Mucosa of stomach (tissue), 1 donor: ENCODE results near the gene PTPRD.

Experiments
- H3K27me3 ChIP-seq: one replicate; pipeline ENCODE4 v1.7.0; 2013; ENCODE audit warnings: mild to moderate bottlenecking, low read length; ENCODE audit not compliant: control insufficient read depth, insufficient read depth
- H3K36me3 ChIP-seq: one replicate; pipeline ENCODE4 v1.7.0; 2013; ENCODE audit warnings: low read length; ENCODE audit not compliant: control insufficient read depth, insufficient read depth
- H3K4me1 ChIP-seq: one replicate; pipeline ENCODE4 v1.7.0; 2013; ENCODE audit warnings: mild to moderate bottlenecking, low read length; ENCODE audit not compliant: control insufficient read depth, insufficient read depth
- H3K4me3 ChIP-seq: one replicate; pipeline ENCODE4 v1.7.0; 2013; ENCODE audit warnings: low read length
- H3K9ac ChIP-seq: one replicate; pipeline ENCODE4 v1.7.0; 2013; ENCODE audit warnings: mild to moderate bottlenecking, low read length, moderate library complexity
- H3K9me3 ChIP-seq: one replicate; pipeline ENCODE4 v1.7.0; 2013; ENCODE audit warnings: mild to moderate bottlenecking, low read length, moderate library complexity; ENCODE audit not compliant: control insufficient read depth
- donor health status: Pancreatic carcinoma.

Gene PTPRD

DNA sequence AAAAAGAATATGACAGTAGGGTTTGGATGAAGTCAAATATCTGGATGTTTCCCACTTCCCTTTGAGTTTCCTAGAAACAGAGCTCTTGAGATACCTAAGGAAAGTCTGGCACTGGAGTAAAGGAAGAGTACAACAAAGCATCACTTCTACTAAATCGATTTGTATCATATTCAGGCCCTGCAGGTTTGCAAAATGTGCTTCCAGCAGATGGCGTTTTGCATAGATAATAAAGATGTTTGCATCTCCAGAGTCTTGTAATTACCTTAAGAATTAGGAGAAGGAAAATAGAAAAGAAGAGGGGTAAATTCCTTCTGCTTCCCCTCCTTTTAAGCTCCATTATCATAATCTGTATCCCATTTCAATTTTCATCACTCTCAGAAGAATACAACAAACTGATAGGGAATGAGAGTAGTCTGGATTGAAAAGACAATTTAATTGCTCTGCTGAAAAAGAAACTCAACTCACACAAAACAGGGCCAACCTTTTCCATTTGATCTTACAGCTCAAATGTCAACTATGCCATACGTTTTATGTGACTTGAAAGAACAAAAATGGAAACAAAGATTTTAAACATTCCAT lies 380.4 kb downstream of the PTPRD start:
- Histone ChIP-seq H3K9me3 (no peaks in the 10 kb centered on the region), H3K27me3 (no peaks in the 10 kb centered on the region), H3K4me3 (no peak overlapping the region), H3K4me1 (peaks cover 10% of the 10 kb centered on the region), H3K36me3 (no peaks in the 10 kb centered on the region), H3K9ac (no peak overlapping the region)

DNA sequence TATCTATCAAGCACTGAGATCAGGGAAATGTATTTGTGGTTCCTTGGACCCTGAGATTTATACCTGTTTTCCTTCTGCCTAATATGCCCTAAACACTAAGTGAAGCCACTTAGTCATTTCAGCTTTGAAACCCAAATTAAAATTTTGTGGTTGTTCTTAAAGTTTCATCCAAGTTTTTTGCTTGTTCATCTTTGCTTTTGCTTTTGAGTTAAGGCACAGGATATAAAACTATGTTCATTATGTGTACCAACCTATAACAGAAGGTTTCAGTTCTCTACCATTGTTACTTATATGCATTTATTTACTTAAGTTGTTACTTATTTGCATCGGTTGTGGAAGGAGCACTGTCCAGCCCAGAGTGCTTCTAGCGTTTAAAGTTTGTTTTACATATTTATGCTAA lies 382.3 kb downstream of the PTPRD start:
- Histone ChIP-seq H3K4me3 (no peak overlapping the region), H3K27me3 (no peaks in the 10 kb centered on the region), H3K9ac (no peak overlapping the region), H3K4me1 (peaks cover 12% of the 10 kb centered on the region), H3K9me3 (no peaks in the 10 kb centered on the region), H3K36me3 (no peaks in the 10 kb centered on the region)

DNA sequence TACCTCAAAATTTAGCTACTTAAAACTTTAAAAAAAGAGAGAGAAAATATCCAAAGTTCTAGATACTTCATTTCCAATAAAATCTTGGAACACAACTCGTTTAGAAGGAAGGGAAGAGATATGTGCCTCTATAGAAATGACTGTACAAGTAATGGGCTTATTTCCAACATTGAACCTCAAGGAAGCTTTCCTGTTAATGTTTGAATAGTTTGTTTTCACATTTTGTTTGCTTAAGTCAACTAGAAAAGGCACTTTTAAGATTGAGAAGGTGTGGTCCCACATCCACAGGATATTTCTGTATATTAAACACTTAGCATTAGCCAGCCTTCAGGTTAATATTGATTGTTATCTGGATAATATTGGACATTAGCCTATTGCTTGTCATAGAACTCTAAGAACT lies 384.7 kb downstream of the PTPRD start:
- H3K36me3 ChIP-seq: no peaks in the 10 kb centered on the region
- H3K4me3 ChIP-seq: no peak overlapping the region
- H3K4me1 ChIP-seq: peaks cover 12% of the 10 kb centered on the region
- no peaks in the 10 kb centered on the region for H3K27me3 ChIP-seq
- H3K9ac ChIP-seq: no peak overlapping the region
- H3K9me3 ChIP-seq: no peaks in the 10 kb centered on the region

DNA sequence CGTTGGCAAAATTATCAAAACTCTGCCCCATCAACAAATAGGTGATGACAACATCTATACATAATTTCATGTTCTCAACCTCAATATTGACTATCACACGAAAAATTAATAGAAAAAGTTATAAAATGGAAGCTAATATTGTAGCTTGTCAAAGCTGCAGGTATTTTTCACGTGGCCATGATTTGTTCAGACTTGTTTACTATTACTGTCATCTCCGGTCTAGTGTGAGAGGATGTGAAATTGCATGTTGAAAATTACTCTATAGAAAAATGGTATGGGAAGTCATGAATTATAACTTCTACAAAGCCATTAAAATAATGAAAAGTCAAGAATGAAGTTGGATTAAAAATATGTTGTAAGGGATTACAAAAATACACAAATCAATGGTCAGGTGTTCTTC lies 385.8 kb downstream of the PTPRD start:
- H3K27me3 ChIP-seq: no peaks in the 10 kb centered on the region
- H3K9me3 ChIP-seq: no peaks in the 10 kb centered on the region
- H3K36me3 ChIP-seq: no peaks in the 10 kb centered on the region
- H3K9ac ChIP-seq: no peak overlapping the region
- H3K4me1 ChIP-seq: peaks cover 12% of the 10 kb centered on the region
- no peak overlapping the region for H3K4me3 ChIP-seq

DNA sequence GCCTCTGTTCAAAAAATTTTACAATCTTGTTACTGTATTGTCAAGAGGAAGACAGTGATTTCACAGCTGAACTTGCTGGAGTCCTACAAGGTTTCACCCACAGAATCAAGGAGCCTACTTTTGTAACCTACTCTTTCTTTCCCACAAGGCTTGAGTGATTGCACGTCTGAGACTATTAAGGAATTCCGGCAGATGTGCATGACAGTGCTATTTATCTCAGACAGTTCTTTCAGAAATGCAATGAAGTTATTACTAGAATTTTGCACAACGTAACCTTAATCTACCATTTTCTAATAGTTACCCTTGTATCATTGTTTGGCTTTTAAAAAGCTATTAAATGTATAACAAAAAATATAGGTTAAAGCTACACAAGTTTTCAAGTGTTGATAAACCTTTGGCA lies 400.1 kb downstream of the PTPRD start:
- Histone ChIP-seq H3K9me3 (no peaks in the 10 kb centered on the region), H3K4me1 (no peaks in the 10 kb centered on the region), H3K36me3 (no peaks in the 10 kb centered on the region), H3K4me3 (no peak overlapping the region), H3K27me3 (no peaks in the 10 kb centered on the region), H3K9ac (no peak overlapping the region)

DNA sequence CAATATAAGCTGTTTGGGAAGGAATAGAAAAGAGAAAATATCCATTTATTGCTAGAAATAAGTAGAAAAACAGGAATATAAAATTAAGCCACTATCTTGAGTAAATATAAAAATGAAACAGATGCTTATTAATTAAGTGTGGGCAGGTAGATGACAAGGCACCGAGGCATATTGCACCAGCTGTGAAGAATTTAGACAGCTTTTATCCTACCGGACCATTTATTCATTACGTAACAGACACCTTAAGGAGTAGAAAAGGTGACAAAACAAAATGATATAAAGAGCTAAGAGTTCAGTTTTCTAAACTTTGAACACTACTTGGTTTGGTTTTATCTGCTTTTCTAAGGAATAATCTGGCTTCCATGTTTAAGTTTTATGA lies 404.1 kb downstream of the PTPRD start:
- H3K4me3 ChIP-seq: no peak overlapping the region
- no peaks in the 10 kb centered on the region for H3K27me3 ChIP-seq
- H3K4me1 ChIP-seq: no peaks in the 10 kb centered on the region
- H3K9ac ChIP-seq: no peak overlapping the region
- no peaks in the 10 kb centered on the region for H3K9me3 ChIP-seq
- no peaks in the 10 kb centered on the region for H3K36me3 ChIP-seq

DNA sequence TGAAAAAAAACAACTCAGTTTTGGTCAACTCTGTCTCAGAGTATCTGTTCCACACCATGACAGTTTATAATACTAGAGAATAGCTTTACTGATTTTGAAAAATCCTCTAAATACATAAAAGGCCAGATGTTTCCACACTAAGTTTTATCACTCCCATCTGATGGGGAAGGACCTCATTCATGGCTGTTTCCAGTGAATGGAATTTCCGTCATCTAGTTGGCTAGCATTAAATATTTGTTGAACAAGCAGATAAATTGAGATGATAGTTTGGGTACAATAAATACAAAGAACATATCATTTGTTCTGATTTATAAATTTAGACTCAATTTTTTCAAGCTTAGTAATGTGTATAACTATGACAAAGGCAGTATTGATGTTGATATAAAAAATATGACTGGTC lies 408.5 kb downstream of the PTPRD start:
- Histone ChIP-seq H3K4me3 (no peak overlapping the region), H3K36me3 (no peaks in the 10 kb centered on the region), H3K9me3 (no peaks in the 10 kb centered on the region), H3K9ac (no peak overlapping the region), H3K4me1 (no peaks in the 10 kb centered on the region), H3K27me3 (no peaks in the 10 kb centered on the region)

DNA sequence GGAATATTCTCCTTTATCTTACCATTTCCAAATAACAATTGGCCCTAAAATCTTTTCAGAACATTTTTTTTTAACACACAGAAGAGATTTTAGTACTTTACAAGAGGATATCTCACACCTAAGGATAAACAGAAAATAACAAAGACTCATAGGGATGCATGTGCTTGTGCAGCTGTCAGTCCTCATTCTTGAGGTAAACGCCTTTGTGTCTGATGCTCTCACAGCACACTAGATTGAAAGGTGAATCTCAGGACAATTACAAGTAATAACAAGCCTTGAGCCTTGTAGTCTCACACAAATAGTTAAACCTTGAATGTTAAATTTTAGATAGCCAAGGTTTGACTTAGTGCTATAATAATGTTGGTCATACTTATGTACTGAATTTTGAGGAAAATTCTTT lies 439.2 kb downstream of the PTPRD start:
- no peaks in the 10 kb centered on the region for H3K27me3 ChIP-seq
- H3K4me1 ChIP-seq: no peaks in the 10 kb centered on the region
- no peak overlapping the region for H3K4me3 ChIP-seq
- H3K9ac ChIP-seq: no peak overlapping the region
- no peaks in the 10 kb centered on the region for H3K9me3 ChIP-seq
- no peaks in the 10 kb centered on the region for H3K36me3 ChIP-seq

DNA sequence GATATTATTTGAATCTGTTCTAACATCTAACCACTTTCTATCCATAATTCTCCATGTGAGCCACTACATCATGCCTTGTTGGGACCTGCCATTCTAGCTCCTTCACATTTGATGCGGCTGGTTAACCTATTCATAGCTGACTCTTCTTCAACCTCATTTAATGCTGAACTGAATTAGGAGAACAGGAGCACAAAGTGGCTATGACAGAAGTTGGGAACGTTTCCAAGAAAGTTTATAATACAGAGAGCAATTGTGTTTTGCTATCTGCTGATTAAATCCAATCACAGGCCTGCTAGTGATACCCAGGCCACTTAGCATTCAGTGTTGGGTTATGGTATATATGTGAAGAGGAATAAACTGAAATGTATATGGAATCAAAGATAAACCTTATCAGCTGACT lies 440.3 kb downstream of the PTPRD start:
- H3K27me3 ChIP-seq: no peaks in the 10 kb centered on the region
- no peak overlapping the region for H3K9ac ChIP-seq
- no peaks in the 10 kb centered on the region for H3K36me3 ChIP-seq
- H3K4me1 ChIP-seq: no peaks in the 10 kb centered on the region
- H3K9me3 ChIP-seq: no peaks in the 10 kb centered on the region
- no peak overlapping the region for H3K4me3 ChIP-seq

DNA sequence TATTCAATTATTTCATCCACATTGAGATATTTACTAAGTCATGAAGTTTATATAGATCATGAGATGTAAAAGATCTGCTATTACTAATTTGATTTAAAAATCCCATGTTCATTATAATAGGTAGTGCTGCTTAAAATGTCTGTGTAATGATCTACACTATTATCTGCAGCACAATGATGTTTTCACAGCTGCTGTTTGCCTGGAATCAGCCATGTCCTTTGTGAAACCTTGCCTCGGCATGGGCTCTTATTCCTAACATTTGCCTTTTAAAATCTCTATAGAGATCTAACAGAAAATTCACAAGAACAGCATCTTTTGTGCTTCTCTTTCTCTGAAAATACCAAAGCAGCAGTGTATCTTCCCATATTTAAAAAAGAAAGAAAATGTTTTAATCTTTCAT lies 444.6 kb downstream of the PTPRD start:
- H3K4me3 ChIP-seq: no peak overlapping the region
- H3K36me3 ChIP-seq: no peaks in the 10 kb centered on the region
- no peak overlapping the region for H3K9ac ChIP-seq
- no peaks in the 10 kb centered on the region for H3K27me3 ChIP-seq
- no peaks in the 10 kb centered on the region for H3K9me3 ChIP-seq
- no peaks in the 10 kb centered on the region for H3K4me1 ChIP-seq

DNA sequence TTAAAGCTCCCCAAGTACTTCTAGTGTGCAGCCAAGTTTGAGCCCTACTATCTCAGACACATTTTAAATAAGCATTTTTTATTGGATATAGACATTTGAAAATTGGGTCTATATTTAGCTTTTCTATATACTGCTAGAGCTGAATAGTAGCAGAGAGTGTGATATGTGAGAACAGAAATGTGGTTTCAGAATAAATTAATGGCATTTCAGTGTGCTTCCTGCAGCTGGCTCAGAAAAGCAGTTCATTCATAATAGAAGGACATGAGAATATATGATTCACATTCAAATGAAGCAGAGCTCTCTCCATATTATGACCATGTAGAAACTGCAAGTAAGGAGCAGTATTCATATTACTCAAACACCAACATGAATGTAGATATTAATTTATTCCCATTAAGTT lies 464.0 kb downstream of the PTPRD start:
- peaks cover 5% of the 10 kb centered on the region for H3K4me1 ChIP-seq
- H3K9me3 ChIP-seq: no peaks in the 10 kb centered on the region
- no peak overlapping the region for H3K4me3 ChIP-seq
- H3K27me3 ChIP-seq: no peaks in the 10 kb centered on the region
- H3K9ac ChIP-seq: no peak overlapping the region
- no peaks in the 10 kb centered on the region for H3K36me3 ChIP-seq

DNA sequence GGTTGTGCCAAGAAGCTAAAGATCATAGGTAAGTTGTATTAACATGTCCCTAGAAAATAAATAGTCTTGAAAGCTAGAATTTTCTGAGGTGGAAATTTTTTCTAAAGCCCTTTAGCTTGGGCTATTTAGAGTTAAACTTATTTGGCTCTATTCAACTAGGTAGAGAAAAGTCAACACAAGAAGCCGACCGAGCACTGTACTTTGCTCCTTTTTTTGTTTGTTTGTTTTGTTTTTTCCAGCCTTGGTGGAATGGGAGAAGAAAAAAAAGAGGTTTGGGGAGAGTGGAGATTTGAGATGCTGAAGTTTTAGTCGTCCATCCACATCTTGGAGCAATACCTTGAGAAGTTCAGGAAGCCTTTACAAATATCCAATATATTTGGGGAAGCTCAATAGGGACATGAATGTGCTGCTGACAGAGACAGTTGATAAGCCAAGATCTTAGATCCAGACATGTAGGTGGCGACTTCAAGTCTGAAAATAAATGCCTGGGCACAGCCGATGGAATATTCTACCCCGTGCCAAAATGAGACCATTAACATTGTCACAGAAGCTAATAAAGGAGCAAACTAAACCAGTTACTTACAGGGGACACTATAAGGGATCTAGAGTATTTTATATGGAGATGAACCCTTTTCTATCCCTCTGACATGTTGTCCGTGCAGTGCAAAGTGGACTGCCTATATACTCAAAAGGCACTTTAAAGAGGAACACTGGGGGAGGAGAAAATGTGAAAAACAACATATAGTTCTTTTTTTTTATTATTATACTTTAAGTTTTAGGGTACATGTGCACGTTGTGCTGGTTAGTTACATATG lies 466.1 kb downstream of the PTPRD start:
- Histone ChIP-seq H3K9ac (no peak overlapping the region), H3K4me3 (no peak overlapping the region), H3K9me3 (no peaks in the 10 kb centered on the region), H3K4me1 (peaks cover 5% of the 10 kb centered on the region), H3K27me3 (no peaks in the 10 kb centered on the region), H3K36me3 (no peaks in the 10 kb centered on the region)
